Right renal cortex interstitium (tissue), 3 donors: ENCODE measurements around the gene CENPL. TPM values are rescaled to one million over a fixed set of nuclear protein-coding genes. Genes with fewer than 3 reads are reported as not detected.
"Not testable (repeated sequence)": the region's sequence is repeated elsewhere in the genome, so short reads cannot be mapped to it uniquely, and the experiment has no call there.

Experiments
- DNase-seq, 3 donors: peaks; one replicate each; pipeline ENCODE4 v3.0.0-alpha.2; 2013; ENCODE audit warnings: low read depth in 3 of 3, low spot score in 2 of 3
- polyA plus RNA-seq, 3 donors: library from polyadenylated mRNA; unstranded; fragments of 120-200 nt; gene quantifications; one replicate each; pipeline ENCODE4 v1.2.1, GENCODE V29; 2013; ENCODE audit not compliant: insufficient read length in 3 of 3

Gene CENPL
- polyA plus RNA-seq, 3 donors: 11.1 to 13.2 (median 11.8) TPM

- DNase-seq: not testable (repeated sequence)
These were observed 34.9 kb upstream of the CENPL start for GRCh38 chr1:173859547-173859946.

GRCh38 chr1:173857363-173857917 is 32.8 kb upstream of the CENPL start:
- no peak for DNase-seq

GRCh38 chr1:173856903-173857302 is 32.2 kb upstream of the CENPL start:
- DNase-seq: no peak

GRCh38 chr1:173856014-173856413 is 31.3 kb upstream of the CENPL start:
- no peak for DNase-seq

GRCh38 chr1:173853074-173853473 is 28.4 kb upstream of the CENPL start:
- DNase-seq: no peak

- no peak for DNase-seq
These were observed 27.4 kb upstream of the CENPL start for GRCh38 chr1:173852105-173852504.

GRCh38 chr1:173832748-173833147 is 8.1 kb upstream of the CENPL start:
- DNase-seq: no peak

- no peak for DNase-seq
These were observed 2.9 kb upstream of the CENPL start for GRCh38 chr1:173827611-173828010.

- DNase-seq: no peak
These were observed 835 bp downstream of the CENPL start for GRCh38 chr1:173823781-173824314.

- DNase-seq: no peak
These were observed 3.0 kb downstream of the CENPL start for GRCh38 chr1:173821680-173822079.

- no peak for DNase-seq
These were observed 6.2 kb downstream of the CENPL start for GRCh38 chr1:173818459-173818858.

- DNase-seq: not testable (repeated sequence)
These were observed 11.0 kb downstream of the CENPL start for GRCh38 chr1:173813654-173814053.

GRCh38 chr1:173802961-173803360 is 21.7 kb downstream of the CENPL start:
- DNase-seq: no peak

GRCh38 chr1:173799995-173800394 is 24.7 kb downstream of the CENPL start:
- not testable (repeated sequence) for DNase-seq

- DNase-seq: no peak
These were observed 26.6 kb downstream of the CENPL start for GRCh38 chr1:173798078-173798477.

- DNase-seq: no peak
These were observed 34.8 kb downstream of the CENPL start for GRCh38 chr1:173789841-173790240.

GRCh38 chr1:173784997-173785396 is 39.7 kb downstream of the CENPL start:
- no peak for DNase-seq

- DNase-seq: no peak
These were observed 44.7 kb downstream of the CENPL start for GRCh38 chr1:173779936-173780335.

GRCh38 chr1:173775578-173776226 is 49.0 kb downstream of the CENPL start:
- DNase-seq: no peak

GRCh38 chr1:173771560-173771959 is 53.1 kb downstream of the CENPL start:
- no peak for DNase-seq

- not testable (repeated sequence) for DNase-seq
These were observed 54.4 kb downstream of the CENPL start for GRCh38 chr1:173770330-173770729.

- DNase-seq: no peak
These were observed 55.9 kb downstream of the CENPL start for GRCh38 chr1:173768827-173769226.
